ENCODE data around the gene PAX7.
"Not testable (repeated sequence)": the region's sequence is repeated elsewhere in the genome, so short reads cannot be mapped to it uniquely, and the experiment has no call there.

Gene PAX7

DNA sequence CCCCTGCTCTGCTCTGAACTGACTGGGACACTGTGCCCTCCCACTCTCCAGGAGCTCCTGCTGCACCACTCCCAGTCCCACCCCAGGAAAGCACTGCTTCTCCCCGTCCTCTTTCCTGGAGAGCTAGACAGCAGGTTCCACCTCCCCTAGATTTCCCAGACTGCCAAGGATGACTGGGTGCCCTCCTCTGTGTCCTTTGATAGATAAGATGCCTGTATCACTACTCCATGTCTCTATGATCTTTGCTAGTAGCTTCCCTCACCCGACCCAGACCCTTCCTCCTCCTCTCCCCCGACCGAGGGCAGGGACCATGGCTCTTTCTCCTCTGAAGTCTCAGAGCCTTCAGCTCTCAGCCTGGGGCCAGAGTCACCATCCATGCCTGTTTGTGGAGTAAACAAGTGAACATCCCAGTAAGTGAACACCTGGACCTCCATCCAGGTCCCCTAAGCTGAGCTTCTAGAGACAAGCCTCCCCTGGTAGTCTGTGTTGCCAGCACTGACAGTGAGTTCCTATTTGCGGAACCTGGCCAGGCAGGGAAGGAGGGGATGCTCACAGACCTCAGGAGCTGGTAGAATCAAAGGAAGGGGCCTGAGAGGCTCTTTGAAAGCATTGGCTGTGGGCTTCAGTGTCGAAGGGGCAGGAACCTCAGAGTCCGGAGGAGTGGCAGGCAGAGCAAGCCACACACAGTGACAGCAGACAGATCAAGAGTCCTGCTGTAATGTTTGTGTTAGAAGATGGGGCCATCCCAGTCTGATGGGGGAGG lies 104.0 kb downstream of the PAX7 start:
- DNase-seq: no peak

DNA sequence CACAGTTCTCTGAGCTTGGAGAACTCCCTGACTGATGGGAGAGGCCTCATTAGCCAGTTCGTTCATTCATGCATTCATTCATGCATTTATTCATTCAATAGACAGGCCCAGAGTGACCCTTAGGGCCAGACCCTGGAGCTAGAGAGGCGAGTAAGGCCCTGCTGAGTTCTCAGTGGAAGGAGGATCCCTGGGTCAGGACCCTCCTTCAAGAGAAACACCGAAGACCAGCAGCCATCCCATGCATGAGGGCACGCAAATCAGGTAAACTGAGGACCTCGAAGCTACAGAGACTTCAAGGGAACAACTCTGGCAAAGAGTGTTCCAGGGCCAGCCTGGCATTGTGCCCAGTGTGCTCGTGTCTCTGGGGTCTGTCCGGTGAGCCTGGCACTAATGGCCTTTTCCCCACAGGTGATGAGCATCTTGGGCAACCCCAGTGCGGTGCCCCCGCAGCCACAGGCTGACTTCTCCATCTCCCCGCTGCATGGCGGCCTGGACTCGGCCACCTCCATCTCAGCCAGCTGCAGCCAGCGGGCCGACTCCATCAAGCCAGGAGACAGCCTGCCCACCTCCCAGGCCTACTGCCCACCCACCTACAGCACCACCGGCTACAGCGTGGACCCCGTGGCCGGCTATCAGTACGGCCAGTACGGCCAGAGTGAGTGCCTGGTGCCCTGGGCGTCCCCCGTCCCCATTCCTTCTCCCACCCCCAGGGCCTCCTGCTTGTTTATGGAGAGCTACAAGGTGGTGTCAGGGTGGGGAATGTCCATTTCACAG lies 104.8 kb downstream of the PAX7 start:
- no peak for DNase-seq

- DNase-seq: no peak
These were observed 106.3 kb downstream of the PAX7 start for GRCh38 chr1:18736958-18737357.

DNA sequence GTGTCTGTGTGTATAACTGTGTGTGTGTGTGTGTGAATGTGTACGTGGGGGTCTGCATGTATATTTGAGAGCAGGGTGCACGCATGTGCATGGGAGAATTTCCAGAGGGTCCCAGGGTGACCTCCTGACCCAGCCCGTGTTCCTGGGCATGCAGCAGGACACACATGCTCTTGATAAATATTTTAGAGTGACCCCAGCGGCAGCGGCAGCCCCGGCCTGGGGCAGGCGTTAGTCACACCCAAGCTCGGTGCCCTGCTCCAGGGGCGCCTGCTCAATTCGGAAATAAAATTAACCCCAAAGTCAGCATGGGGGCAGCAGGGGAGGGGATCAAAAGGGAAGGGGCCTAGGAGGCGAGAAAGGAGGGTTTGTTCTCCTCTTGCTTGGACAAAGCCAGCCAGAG lies 107.5 kb downstream of the PAX7 start:
- DNase-seq: no peak

DNA sequence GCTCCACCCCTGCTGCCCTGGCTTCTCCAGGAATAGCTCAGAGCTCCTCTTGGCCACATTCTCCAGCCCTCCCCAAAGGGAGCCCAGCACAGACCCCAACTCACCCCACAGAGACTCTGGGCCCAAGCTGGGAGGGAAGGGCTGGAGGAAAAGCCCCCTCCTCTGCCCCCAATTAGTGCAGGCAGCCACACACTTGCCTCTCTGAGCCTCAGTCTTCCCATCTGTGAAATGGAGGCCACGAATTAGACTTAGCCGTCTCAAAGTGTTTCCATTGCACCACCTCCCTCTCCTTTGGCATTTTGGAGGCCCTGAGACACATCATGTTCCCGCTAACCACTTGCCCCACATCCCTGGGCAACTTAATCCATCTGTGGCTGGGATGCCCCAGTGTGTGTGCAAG lies 108.0 kb downstream of the PAX7 start:
- no peak for DNase-seq

- DNase-seq: no peak
These were observed 108.8 kb downstream of the PAX7 start for GRCh38 chr1:18739408-18739807.

DNA sequence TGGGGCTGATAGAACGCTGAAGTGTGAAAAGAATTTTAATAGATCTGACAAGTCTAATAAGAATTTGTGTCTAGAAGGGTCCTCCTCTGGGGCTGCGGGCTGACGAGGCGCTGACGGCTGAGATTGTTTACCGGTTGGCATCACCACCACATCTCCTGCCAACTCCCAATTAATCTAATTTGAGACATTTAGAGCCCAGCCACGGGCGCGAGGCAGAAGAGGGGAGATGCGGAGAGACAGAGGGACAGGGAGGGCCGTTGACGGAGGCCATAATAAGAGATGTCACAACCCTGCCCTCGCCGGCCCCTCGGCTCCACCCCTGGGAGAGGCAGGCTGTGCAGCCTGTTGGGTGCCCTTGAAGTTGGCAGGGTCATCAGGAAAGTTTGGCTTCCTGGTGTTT lies 109.3 kb downstream of the PAX7 start:
- DNase-seq: no peak

DNA sequence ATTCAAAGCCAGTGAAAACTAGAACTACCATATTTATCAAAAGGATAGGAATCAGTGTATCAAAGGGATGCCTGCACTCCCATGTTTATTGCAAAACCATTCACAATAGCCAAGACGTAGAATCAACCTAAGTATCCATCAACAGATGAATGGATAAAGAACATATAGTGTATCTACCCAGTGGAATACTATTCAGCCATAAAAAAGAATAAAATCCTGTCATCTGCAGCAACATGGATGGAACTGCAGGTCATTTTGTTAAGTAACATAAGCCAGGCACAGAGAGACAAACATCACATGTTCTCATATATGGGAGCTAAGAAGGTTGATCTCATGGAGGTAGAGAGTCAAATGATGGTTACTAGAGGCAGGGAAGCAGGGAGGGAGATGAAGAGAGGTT lies 110.0 kb downstream of the PAX7 start:
- no peak for DNase-seq

- no peak for DNase-seq
These were observed 112.6 kb downstream of the PAX7 start for GRCh38 chr1:18743233-18743632.

DNA sequence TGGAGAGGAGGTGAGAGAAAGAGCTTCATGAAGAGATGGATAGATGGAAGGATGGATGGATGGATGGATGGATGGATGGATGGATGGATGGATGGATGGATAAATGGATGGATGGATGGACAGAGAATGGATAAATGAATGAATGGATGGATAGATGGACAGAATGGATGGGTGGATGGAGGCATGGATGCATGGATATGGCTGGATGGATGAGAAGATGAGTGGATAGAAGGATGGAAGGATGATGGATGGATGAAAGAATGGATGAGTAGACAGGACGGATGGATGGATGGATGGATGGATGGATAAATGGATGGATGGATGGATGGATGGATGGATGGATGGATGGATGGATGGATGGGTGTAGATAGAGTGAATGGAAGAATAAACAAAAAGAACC lies 113.7 kb downstream of the PAX7 start:
- not testable (repeated sequence) for DNase-seq

DNA sequence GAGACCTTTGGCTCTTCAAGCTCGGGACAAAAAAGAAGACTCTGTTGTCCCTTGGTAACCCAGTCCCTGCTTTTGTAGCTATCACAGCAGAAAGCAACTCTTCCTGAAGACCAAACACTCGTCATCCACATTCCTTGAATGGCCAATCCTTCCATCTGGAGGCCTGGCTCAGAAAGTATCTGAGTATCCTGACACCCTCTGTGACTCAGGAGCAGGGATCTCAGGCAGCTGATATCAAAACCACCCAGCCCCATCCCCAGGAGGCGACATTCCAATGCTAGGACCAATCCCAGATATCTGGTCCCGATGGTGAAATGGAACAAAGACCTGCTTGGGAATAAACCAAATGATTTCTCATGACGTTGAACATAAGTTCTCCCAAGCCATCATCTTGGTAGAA lies 116.3 kb downstream of the PAX7 start:
- DNase-seq: no peak

DNA sequence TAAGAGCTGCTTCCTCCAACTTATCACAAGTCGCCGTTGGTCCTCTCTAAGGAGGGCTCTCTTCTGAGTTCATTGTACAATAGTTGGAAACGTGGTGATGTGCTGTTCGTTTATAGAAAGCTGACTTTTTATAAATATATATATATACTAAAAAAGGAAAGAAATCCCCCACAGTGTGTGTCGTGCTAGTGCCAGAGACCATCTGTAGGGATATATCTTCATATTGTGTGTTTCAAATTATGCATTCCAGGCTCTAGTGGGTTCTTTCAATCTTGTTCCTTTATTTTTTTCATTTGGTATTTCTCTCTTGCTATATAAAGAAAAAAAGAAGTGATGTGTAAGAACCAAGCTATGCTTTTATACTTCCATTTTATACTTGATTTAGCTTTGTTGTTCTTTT lies 117.0 kb downstream of the PAX7 start:
- no peak for DNase-seq

GRCh38 chr1:18748435-18748834 lies 117.8 kb downstream of the PAX7 start:
- DNase-seq: no peak

DNA sequence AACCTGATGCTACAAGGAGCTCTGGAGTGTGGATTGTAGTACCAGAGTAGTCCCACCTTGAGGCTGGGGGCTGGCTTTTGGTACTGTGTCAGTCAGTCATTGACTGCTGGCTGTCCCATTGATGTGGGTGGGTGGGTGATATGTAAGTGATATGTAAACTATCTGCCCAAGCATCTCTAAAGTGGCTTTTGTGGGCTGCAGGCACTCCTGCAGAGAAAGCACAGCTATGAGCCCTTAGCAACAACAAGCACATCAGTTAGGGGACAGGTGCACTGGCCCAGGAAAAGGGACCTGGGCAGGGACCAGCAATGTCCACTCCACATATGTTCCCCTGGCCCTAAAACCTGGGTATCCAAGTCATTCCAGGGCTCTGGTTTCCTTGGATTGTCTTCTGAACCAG lies 118.9 kb downstream of the PAX7 start:
- DNase-seq: no peak

- no peak for DNase-seq
These were observed 120.0 kb downstream of the PAX7 start for GRCh38 chr1:18750600-18750999.

DNA sequence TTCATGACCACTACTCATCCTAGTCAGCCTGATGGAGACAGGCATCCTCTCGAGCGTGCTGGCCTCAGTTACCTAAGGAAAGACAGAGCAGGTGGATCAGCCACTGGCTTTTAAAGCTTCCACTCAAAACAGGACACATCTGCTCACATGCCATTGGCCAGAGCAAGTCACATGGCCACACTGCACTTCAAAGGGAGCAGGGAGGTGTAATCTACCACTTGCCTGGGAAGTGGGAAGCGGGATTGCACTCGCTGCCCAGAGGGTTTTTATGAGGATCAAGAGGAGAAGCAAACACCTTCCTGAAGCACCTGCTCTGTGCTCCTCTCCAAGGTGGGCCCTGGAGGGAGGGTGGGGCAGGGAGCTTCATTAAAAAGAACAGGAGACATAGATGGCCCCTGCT lies 120.8 kb downstream of the PAX7 start:
- DNase-seq: no peak

- DNase-seq: no peak
These were observed 121.8 kb downstream of the PAX7 start for GRCh38 chr1:18752409-18752808.

- no peak for DNase-seq
These were observed 129.5 kb downstream of the PAX7 start for GRCh38 chr1:18760156-18760555.

- DNase-seq: no peak
These were observed 131.5 kb downstream of the PAX7 start for GRCh38 chr1:18761948-18762840.

DNA sequence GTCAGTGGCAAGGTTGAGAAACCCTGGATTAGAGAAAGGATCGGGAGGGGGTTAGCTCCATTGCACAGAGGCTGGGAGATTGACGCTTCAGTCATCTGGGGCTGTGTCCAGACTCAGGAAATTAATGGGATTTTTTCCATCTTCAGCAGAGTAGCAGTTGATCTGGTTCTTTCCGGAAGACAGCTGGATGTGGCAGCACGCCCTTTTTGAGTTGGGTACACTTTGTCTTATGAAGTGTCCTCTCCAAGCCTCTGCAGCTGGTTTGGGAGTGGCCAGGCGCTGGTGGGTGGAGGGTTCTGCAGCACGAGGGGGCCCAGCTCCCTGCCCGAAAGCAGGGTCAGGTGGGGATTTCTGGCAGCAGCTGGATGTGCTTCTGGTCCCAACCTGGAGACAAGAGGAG lies 133.7 kb downstream of the PAX7 start:
- no peak for DNase-seq

GRCh38 chr1:18765725-18766124 lies 135.1 kb downstream of the PAX7 start:
- no peak for DNase-seq

DNA sequence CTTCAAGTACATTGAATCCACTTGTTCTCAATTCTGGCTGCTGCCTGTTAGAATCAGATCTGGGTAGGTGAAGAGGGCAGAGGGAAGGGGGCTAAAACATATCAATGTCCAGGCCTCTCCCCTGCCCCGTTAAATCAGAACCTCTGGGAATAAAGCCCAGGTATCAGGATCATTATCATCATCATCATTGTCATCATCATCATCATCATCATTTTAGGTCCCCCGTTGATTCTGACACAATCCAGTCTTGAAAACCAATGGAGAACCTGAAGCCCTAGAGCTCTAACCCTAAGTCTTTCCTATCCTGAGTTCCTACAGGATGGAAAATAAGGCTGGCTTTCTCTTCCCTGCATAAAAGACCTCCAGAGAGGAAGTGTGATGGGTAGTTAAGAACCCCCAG lies 135.7 kb downstream of the PAX7 start:
- DNase-seq: no peak

DNA sequence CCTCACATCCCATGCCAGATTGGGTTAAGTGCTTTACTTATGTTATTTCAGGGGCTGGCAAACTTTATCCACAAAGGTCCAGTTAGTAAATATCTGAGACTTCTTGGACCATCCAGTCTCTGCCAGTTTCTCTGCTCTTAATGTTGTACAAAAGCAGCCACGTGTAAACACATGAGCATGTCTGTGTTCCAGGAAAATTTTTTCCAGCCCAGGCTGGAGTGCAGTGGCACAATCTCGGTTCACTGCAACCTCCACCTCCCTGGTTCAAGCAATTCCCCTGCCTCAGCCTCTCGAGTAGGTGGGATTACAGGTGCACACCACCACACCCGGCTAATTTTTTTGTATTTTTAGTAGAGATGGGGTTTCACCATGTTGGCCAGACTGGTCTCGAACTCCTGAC lies 136.9 kb downstream of the PAX7 start:
- not testable (repeated sequence) for DNase-seq

GRCh38 chr1:18768086-18768485 lies 137.4 kb downstream of the PAX7 start:
- DNase-seq: no peak

Measured in NCI-H1694 treated with DMSO at 0.1 percent for 48 hours (cell line).